T-helper 2 cell treated with Interferon-gamma antibody and Interleukin-4, amounts not matched to agents 5 μg/mL and 100 μg/mL, for 36 hours (primary cell): Measurements from ENCODE around the gene HADHB.
A peak's percentile ranks its signal among the peaks of the same experiment; 100 is the strongest.
"Not testable (repeated sequence)": the region's sequence is repeated elsewhere in the genome, so short reads cannot be mapped to it uniquely, and the experiment has no call there.

ENCODE experiments used
- DNase-seq: peaks from one replicate; pipeline ENCODE4 v3.0.0; 2021; ENCODE audit warnings: low spot score
- H3K27ac Mint-ChIP-seq: one replicate; pipeline ENCODE4 v1.8.0; 2021; ENCODE audit warnings: mild to moderate bottlenecking, mixed read lengths
- H3K27me3 Mint-ChIP-seq: one replicate; pipeline ENCODE4 v1.8.0; 2021; ENCODE audit warnings: low read depth, mixed read lengths
- H3K36me3 Mint-ChIP-seq: one replicate; pipeline ENCODE4 v1.8.0; 2021; ENCODE audit warnings: low read depth, mixed read lengths
- H3K4me1 Mint-ChIP-seq: one replicate; pipeline ENCODE4 v1.8.0; 2021; ENCODE audit warnings: low read depth, mixed read lengths
- H3K4me3 Mint-ChIP-seq: one replicate; pipeline ENCODE4 v1.8.0; 2022; ENCODE audit warnings: mild to moderate bottlenecking, moderate library complexity, mixed read lengths
- H3K9me3 Mint-ChIP-seq: one replicate; pipeline ENCODE4 v1.8.0; 2021; ENCODE audit warnings: mixed read lengths

Gene HADHB

GRCh38 chr2:26229595-26229994 lies 15.1 kb upstream of the HADHB start:
- Mint-ChIP-seq H3K27ac (no peak overlapping the region), H3K36me3 (peaks cover 72% of the 10 kb centered on the region), H3K4me3 (no peak overlapping the region), H3K9me3 (peaks cover 14% of the 10 kb centered on the region), H3K4me1 (peaks cover 5% of the 10 kb centered on the region), H3K27me3 (no peaks in the 10 kb centered on the region)
- DNase-seq: no peak

- H3K4me3 Mint-ChIP-seq: no peak overlapping the region
- H3K9me3 Mint-ChIP-seq: peaks cover 13% of the 10 kb centered on the region
- H3K4me1 Mint-ChIP-seq: peaks cover 5% of the 10 kb centered on the region
- no peak overlapping the region for H3K27ac Mint-ChIP-seq
- H3K36me3 Mint-ChIP-seq: peaks cover 63% of the 10 kb centered on the region
- no peak for DNase-seq
- no peaks in the 10 kb centered on the region for H3K27me3 Mint-ChIP-seq
Observed at GRCh38 chr2:26230806-26231205, 13.9 kb upstream of the HADHB start.

DNA sequence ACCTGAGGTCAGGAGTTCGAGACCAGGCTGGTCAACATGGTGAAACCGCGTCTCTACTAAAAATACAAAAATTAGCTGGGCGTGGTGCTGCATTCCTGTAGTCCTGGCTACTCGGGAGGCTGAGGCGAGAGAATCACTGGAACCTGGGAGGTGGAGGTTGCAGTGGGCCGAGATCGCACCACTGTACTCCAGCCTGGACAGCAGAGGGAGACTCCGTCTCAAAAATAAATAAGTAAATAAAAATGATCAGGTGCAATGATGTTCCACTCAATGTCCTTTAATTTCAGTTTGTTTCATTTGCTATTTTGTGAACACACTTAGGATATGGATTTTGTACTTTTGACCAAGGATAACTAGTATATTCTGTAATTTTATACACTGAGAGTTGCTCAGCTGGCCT lies 9.7 kb upstream of the HADHB start:
- H3K4me3 Mint-ChIP-seq: no peak overlapping the region

DNA sequence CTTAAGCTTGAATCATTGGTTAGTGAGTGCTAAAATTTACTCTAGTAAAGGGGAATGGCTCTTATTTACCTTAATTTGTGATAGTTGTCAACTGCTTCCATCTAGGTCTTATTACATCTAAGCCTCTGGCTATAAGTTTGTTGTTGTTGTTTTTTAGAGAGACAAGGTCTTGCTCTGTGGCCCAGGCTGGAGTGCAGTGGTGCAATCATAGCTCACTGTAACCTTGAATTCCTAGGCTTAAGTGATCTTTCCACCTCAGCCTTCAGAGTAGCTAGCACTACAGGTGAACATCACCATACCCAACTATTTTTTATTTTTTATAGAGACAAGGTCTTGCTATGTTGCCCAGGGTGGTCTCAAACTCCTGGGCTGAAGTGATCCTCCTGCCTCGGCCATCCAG lies 6.9 kb upstream of the HADHB start:
- Mint-ChIP-seq H3K27ac (no peak overlapping the region), H3K27me3 (no peaks in the 10 kb centered on the region), H3K36me3 (peaks cover 16% of the 10 kb centered on the region), H3K4me1 (peaks cover 25% of the 10 kb centered on the region), H3K9me3 (no peaks in the 10 kb centered on the region), H3K4me3 (no peak overlapping the region)
- no peak for DNase-seq

More for the DNA sequence above, 9.7 kb upstream of the HADHB start:
- Mint-ChIP-seq H3K9me3 (no peaks in the 10 kb centered on the region), H3K4me1 (peaks cover 8% of the 10 kb centered on the region), H3K27me3 (no peaks in the 10 kb centered on the region), H3K36me3 (peaks cover 29% of the 10 kb centered on the region), H3K27ac (no peak overlapping the region)
- no peak for DNase-seq

- H3K27me3 Mint-ChIP-seq: no peaks in the 10 kb centered on the region
- peaks cover 28% of the 10 kb centered on the region for H3K4me1 Mint-ChIP-seq
- no peaks in the 10 kb centered on the region for H3K9me3 Mint-ChIP-seq
- peaks cover 12% of the 10 kb centered on the region for H3K36me3 Mint-ChIP-seq
- H3K4me3 Mint-ChIP-seq: no peak overlapping the region
- no peak overlapping the region for H3K27ac Mint-ChIP-seq
- DNase-seq: no peak
Observed at GRCh38 chr2:26238311-26238958, 6.3 kb upstream of the HADHB start.

GRCh38 chr2:26241928-26242436 lies 2.8 kb upstream of the HADHB start:
- H3K27ac Mint-ChIP-seq: peak overlapping the region; percentile 67
- no peak for DNase-seq
- peak overlapping the region; percentile 67 for H3K4me3 Mint-ChIP-seq
- H3K9me3 Mint-ChIP-seq: no peaks in the 10 kb centered on the region
- H3K27me3 Mint-ChIP-seq: no peaks in the 10 kb centered on the region
- H3K36me3 Mint-ChIP-seq: peaks cover 7% of the 10 kb centered on the region
- peaks cover 43% of the 10 kb centered on the region for H3K4me1 Mint-ChIP-seq

- Mint-ChIP-seq H3K9me3 (no peaks in the 10 kb centered on the region), H3K27ac (peak overlapping the region; percentile 96), H3K4me1 (peaks cover 51% of the 10 kb centered on the region), H3K27me3 (no peaks in the 10 kb centered on the region), H3K4me3 (peak overlapping the region; percentile 96), H3K36me3 (peaks cover 3% of the 10 kb centered on the region)
- DNase-seq: no peak
Observed at GRCh38 chr2:26243470-26244308, 1.1 kb upstream of the HADHB start.

GRCh38 chr2:26245231-26245732 lies 543 bp downstream of the HADHB start:
- H3K36me3 Mint-ChIP-seq: peaks cover 3% of the 10 kb centered on the region

GRCh38 chr2:26245810-26246209 lies 1.1 kb downstream of the HADHB start:
- DNase-seq: peak; percentile 23
- H3K4me3 Mint-ChIP-seq: peak overlapping the region; percentile 96
- H3K27me3 Mint-ChIP-seq: no peaks in the 10 kb centered on the region
- H3K4me1 Mint-ChIP-seq: peaks cover 40% of the 10 kb centered on the region
- no peaks in the 10 kb centered on the region for H3K9me3 Mint-ChIP-seq
- H3K36me3 Mint-ChIP-seq: peaks cover 4% of the 10 kb centered on the region
- H3K27ac Mint-ChIP-seq: peak overlapping the region; percentile 96

More at GRCh38 chr2:26245231-26245732, 543 bp downstream of the HADHB start:
- Mint-ChIP-seq H3K9me3 (no peaks in the 10 kb centered on the region), H3K27ac (peak overlapping the region; percentile 96), H3K4me3 (peak overlapping the region; percentile 96), H3K4me1 (peaks cover 44% of the 10 kb centered on the region), H3K27me3 (no peaks in the 10 kb centered on the region)
- DNase-seq: peak; percentile 78

GRCh38 chr2:26246818-26247217 lies 2.1 kb downstream of the HADHB start:
- no peaks in the 10 kb centered on the region for H3K9me3 Mint-ChIP-seq
- peak overlapping the region; percentile 96 for H3K4me3 Mint-ChIP-seq
- H3K27me3 Mint-ChIP-seq: no peaks in the 10 kb centered on the region
- DNase-seq: peak; percentile 46
- peak overlapping the region; percentile 55 for H3K27ac Mint-ChIP-seq
- H3K36me3 Mint-ChIP-seq: peaks cover 4% of the 10 kb centered on the region
- peaks cover 40% of the 10 kb centered on the region for H3K4me1 Mint-ChIP-seq

DNA sequence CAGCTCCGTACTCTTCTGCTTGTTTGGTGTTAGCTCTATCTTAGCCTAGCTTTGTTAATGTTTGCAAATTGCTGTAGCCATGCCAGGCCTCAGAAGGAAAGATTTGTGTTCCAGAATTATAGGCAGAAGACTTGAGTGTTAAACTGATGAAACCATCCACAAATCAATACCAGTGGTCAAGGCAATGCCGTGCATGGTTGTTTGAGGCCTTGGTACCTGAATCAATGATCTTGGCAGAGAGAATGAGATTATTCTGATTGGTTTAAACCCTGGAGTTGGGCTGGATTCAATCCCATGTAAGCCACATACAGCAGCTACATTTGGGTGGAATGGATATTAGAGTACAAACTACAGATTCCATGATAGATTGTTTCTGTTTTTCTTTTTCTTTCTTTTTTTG lies 4.9 kb downstream of the HADHB start:
- Mint-ChIP-seq H3K4me3 (no peak overlapping the region), H3K4me1 (peaks cover 40% of the 10 kb centered on the region), H3K9me3 (no peaks in the 10 kb centered on the region), H3K27me3 (no peaks in the 10 kb centered on the region), H3K27ac (no peak overlapping the region), H3K36me3 (peaks cover 8% of the 10 kb centered on the region)
- DNase-seq: no peak

DNA sequence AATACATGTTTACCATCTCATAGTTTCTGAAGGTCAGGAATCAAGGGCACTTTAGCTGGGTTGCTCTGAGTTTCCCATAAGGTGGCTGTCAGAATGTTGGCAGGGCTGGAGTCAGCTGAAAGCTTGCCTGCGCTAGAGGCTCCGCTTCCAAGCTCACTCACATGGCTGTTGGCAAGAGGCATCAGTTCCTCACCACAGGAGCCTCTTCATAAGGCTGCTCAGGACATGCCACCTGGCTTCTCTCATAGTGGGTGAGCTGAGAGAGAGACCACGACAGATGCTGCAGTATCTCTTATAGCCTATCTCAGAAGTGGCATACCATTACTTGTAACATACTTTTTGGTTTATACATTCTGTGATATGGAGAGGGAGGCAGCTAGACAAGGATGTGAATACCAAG lies 7.2 kb downstream of the HADHB start:
- no peak for DNase-seq
- Mint-ChIP-seq H3K9me3 (no peaks in the 10 kb centered on the region), H3K36me3 (peaks cover 11% of the 10 kb centered on the region), H3K27ac (no peak overlapping the region), H3K4me3 (no peak overlapping the region), H3K27me3 (no peaks in the 10 kb centered on the region), H3K4me1 (peaks cover 28% of the 10 kb centered on the region)

- H3K9me3 Mint-ChIP-seq: no peaks in the 10 kb centered on the region
- H3K27me3 Mint-ChIP-seq: no peaks in the 10 kb centered on the region
- H3K4me3 Mint-ChIP-seq: no peak overlapping the region
- H3K36me3 Mint-ChIP-seq: peaks cover 18% of the 10 kb centered on the region
- H3K4me1 Mint-ChIP-seq: peaks cover 18% of the 10 kb centered on the region
- H3K27ac Mint-ChIP-seq: no peak overlapping the region
- DNase-seq: no peak
Observed at GRCh38 chr2:26255759-26256384, 11.1 kb downstream of the HADHB start.

- H3K27me3 Mint-ChIP-seq, H3K9me3 Mint-ChIP-seq, DNase-seq, H3K4me1 Mint-ChIP-seq, H3K27ac Mint-ChIP-seq, H3K4me3 Mint-ChIP-seq: not testable (repeated sequence)
- H3K36me3 Mint-ChIP-seq: peaks cover 18% of the 10 kb centered on the region
Observed at GRCh38 chr2:26258836-26259235, 14.1 kb downstream of the HADHB start.
